H9 (cell line): ENCODE measurements around the gene CHST1. TPM values are rescaled to one million over a fixed set of nuclear protein-coding genes. Genes with fewer than 3 reads are reported as not detected.

ENCODE experiments used
- DNase-seq: peaks from one replicate; pipeline ENCODE4 v3.0.0-alpha.2; 2017
- H2AFZ ChIP-seq: one replicate; pipeline ENCODE4 v1.6.1; 2013; ENCODE audit warnings: mild to moderate bottlenecking, low read length, control low read depth, moderate library complexity
- H2AK5ac ChIP-seq: 2 replicates; pipeline ENCODE4 v1.6.1; 2013; ENCODE audit warnings: low read length, control low read depth, mixed read lengths; ENCODE audit not compliant: insufficient read length
- H2BK120ac ChIP-seq: one replicate; pipeline ENCODE4 v1.6.1; 2013; ENCODE audit warnings: low read depth, mild to moderate bottlenecking, low read length, control low read depth, inconsistent platforms; ENCODE audit not compliant: poor library complexity, severe bottlenecking
- H2BK12ac ChIP-seq: 2 replicates; pipeline ENCODE4 v1.6.1; 2013; ENCODE audit warnings: low read length, control low read depth, mixed read lengths, low read depth; ENCODE audit not compliant: insufficient read length
- H2BK15ac ChIP-seq: 2 replicates; pipeline ENCODE4 v1.6.1; 2013; ENCODE audit warnings: low read depth, low read length, control low read depth
- H2BK20ac ChIP-seq: one replicate; pipeline ENCODE4 v1.6.1; 2013; ENCODE audit warnings: low read depth, mild to moderate bottlenecking, low read length, control low read depth, inconsistent platforms; ENCODE audit not compliant: poor library complexity, severe bottlenecking
- H2BK5ac ChIP-seq: 2 replicates; pipeline ENCODE4 v1.6.1; 2013; ENCODE audit warnings: low read length, control low read depth, mixed read lengths; ENCODE audit not compliant: insufficient read length
- H3K14ac ChIP-seq: 2 replicates; pipeline ENCODE4 v1.6.1; 2013; ENCODE audit warnings: low read length, control low read depth; ENCODE audit not compliant: insufficient read depth
- H3K18ac ChIP-seq: 2 replicates; pipeline ENCODE4 v1.6.1; 2013; ENCODE audit warnings: low read depth, mild to moderate bottlenecking, mixed read lengths, low read length, control low read depth; ENCODE audit not compliant: insufficient read length
- H3K23ac ChIP-seq: 2 replicates; pipeline ENCODE4 v1.6.1; 2013; ENCODE audit warnings: low read length, control low read depth, mixed read lengths, low read depth; ENCODE audit not compliant: insufficient read length
- H3K23me2 ChIP-seq: 2 replicates; pipeline ENCODE4 v1.6.1; 2013; ENCODE audit warnings: low read depth, mild to moderate bottlenecking, mixed read lengths, low read length, control low read depth; ENCODE audit not compliant: insufficient read length, poor library complexity, severe bottlenecking
- H3K27ac ChIP-seq: 2 replicates; pipeline ENCODE4 v1.5.1; 2013; ENCODE audit warnings: low read length, control low read depth, mixed read lengths, low read depth; ENCODE audit not compliant: insufficient read length
- H3K27me3 ChIP-seq: 2 replicates; pipeline ENCODE4 v1.6.1; 2013; ENCODE audit warnings: low read length, control low read depth, inconsistent platforms; ENCODE audit not compliant: insufficient read depth
- H3K4ac ChIP-seq: 2 replicates; pipeline ENCODE4 v1.6.1; 2013; ENCODE audit warnings: low read depth, mild to moderate bottlenecking, control low read depth, inconsistent platforms, low read length, moderate library complexity
- H3K4me1 ChIP-seq: 2 replicates; pipeline ENCODE4 v1.6.1; 2013; ENCODE audit warnings: low read length, control low read depth, inconsistent platforms; ENCODE audit not compliant: insufficient read depth
- H3K4me2 ChIP-seq: 2 replicates; pipeline ENCODE4 v1.6.1; 2013; ENCODE audit warnings: low read length, control low read depth, mixed read lengths; ENCODE audit not compliant: insufficient read length, insufficient read depth
- H3K56ac ChIP-seq: 2 replicates; pipeline ENCODE4 v1.6.1; 2013; ENCODE audit warnings: low read depth, mild to moderate bottlenecking, mixed read lengths, low read length, control low read depth; ENCODE audit not compliant: insufficient read length
- H3K79me1 ChIP-seq: 2 replicates; pipeline ENCODE4 v1.6.1; 2013; ENCODE audit warnings: low read depth, mild to moderate bottlenecking, moderate library complexity, low read length, control low read depth, inconsistent platforms; ENCODE audit not compliant: insufficient read depth, poor library complexity, severe bottlenecking
- H3K79me2 ChIP-seq: 2 replicates; pipeline ENCODE4 v1.6.1; 2013; ENCODE audit warnings: low read length, control low read depth, inconsistent platforms; ENCODE audit not compliant: insufficient read depth
- H3K9ac ChIP-seq: 2 replicates; pipeline ENCODE4 v1.6.1; 2013; ENCODE audit warnings: low read length, control low read depth, mixed read lengths; ENCODE audit not compliant: insufficient read length; ENCODE audit errors: extremely low read depth
- H3K9me3 ChIP-seq: one replicate; pipeline ENCODE4 v1.6.1; 2013; ENCODE audit warnings: low read depth, low read length, inconsistent platforms; ENCODE audit not compliant: control insufficient read depth
- H3T11ph ChIP-seq: one replicate; pipeline ENCODE4 v1.6.1; 2013; ENCODE audit warnings: mild to moderate bottlenecking, low read length, control low read depth, inconsistent platforms
- H4K20me1 ChIP-seq: one replicate; pipeline ENCODE4 v1.6.1; 2013; ENCODE audit not compliant: control insufficient read depth, insufficient read length, insufficient read depth
- H4K5ac ChIP-seq: 2 replicates; pipeline ENCODE4 v1.6.1; 2013; ENCODE audit warnings: low read depth, mild to moderate bottlenecking, mixed read lengths, low read length, control low read depth; ENCODE audit not compliant: insufficient read length
- H4K8ac ChIP-seq: replicated peaks from 2 replicates; pipeline ENCODE4 v1.6.1; 2013; ENCODE audit warnings: low read length, control low read depth, mixed read lengths, low read depth; ENCODE audit not compliant: insufficient read length
- H4K91ac ChIP-seq: 2 replicates; pipeline ENCODE4 v1.6.1; 2013; ENCODE audit warnings: low read depth, mild to moderate bottlenecking, moderate library complexity, mixed read lengths, low read length, control low read depth; ENCODE audit not compliant: insufficient read length
- H3K27ac Mint-ChIP-seq, 3 experiments: 2 replicates in 2 of 3; 3 replicates in 1 of 3; pipeline ENCODE4 v1.8.0; 2020 to 2021; ENCODE audit warnings: mixed read lengths in 3 of 3, mild to moderate bottlenecking in 1 of 3, moderate library complexity in 1 of 3
- H3K27me3 Mint-ChIP-seq: 2 replicates; pipeline ENCODE4 v1.8.0; 2021; ENCODE audit warnings: low read depth, mild to moderate bottlenecking, moderate library complexity, mixed read lengths
- H3K36me3 Mint-ChIP-seq, 3 experiments: 2 replicates in 2 of 3; 3 replicates in 1 of 3; pipeline ENCODE4 v1.8.0; 2020 to 2021; ENCODE audit warnings: low read depth in 3 of 3, mixed read lengths in 3 of 3; ENCODE audit not compliant: insufficient read depth in 1 of 3
- H3K4me1 Mint-ChIP-seq, 2 experiments: 2 replicates each; pipeline ENCODE4 v1.8.0; 2020; ENCODE audit warnings: mixed read lengths in 2 of 2
- H3K4me3 Mint-ChIP-seq, 2 experiments: 2 replicates in 1 of 2; 3 replicates in 1 of 2; pipeline ENCODE4 v1.8.0; 2020 to 2021; ENCODE audit warnings: mild to moderate bottlenecking in 2 of 2, mixed read lengths in 2 of 2, moderate library complexity in 1 of 2
- H3K9me3 Mint-ChIP-seq, 2 experiments: 2 replicates in 1 of 2; 3 replicates in 1 of 2; pipeline ENCODE4 v1.8.0; 2020; ENCODE audit warnings: mild to moderate bottlenecking in 2 of 2, mixed read lengths in 2 of 2, moderate library complexity in 1 of 2
- CTCF ChIP-seq: fragments of 200-600 bp; sonication (generic); conservative IDR thresholded peaks from 3 replicates; pipeline ENCODE4 v1.8.0; 2021; ENCODE audit warnings: antibody characterized with exemption, mild to moderate bottlenecking
- WGBS: extraction: QIAGEN DNeasy Blood & Tissue Kit; methylation state at CpG from one replicate; pipeline ENCODE4 v1.1.7; 2013; ENCODE audit warnings: missing lambda C conversion rate, low lambda C conversion rate, mixed read lengths; ENCODE audit not compliant: insufficient read length; ENCODE audit errors: extremely low coverage; 5-methylcytosine and 5-hydroxymethylcytosine counted together
- total RNA-seq: library from RNA; stranded (reverse); gene quantifications from 2 replicates; pipeline ENCODE4 v1.2.1, GENCODE V29; 2021

Gene CHST1
- total RNA-seq, 1 experiment from 2014 or later = 0.57 TPM

GRCh38 chr11:45625611-45626010 is 39.8 kb downstream of the CHST1 start:
- Histone ChIP-seq H3K27me3 (no peaks in the 10 kb centered on the region), H4K91ac (no peak overlapping the region), H3K9ac (no peak overlapping the region), H2BK120ac (no peak overlapping the region), H4K5ac (no peak overlapping the region), H2BK15ac (no peak overlapping the region), H3K23ac (no peak overlapping the region), H4K20me1 (no peaks in the 10 kb centered on the region), H3K79me2 (no peaks in the 10 kb centered on the region), H2BK12ac (no peak overlapping the region), H3K14ac (no peak overlapping the region), H3K4ac (no peak overlapping the region), H3K27ac (no peak overlapping the region), H2BK5ac (no peak overlapping the region), H3K18ac (no peak overlapping the region), H3K79me1 (no peaks in the 10 kb centered on the region), H3T11ph (no peak overlapping the region), H2BK20ac (no peak overlapping the region), H3K4me1 (no peaks in the 10 kb centered on the region), H3K56ac (no peak overlapping the region), H3K4me2 (no peak overlapping the region), H3K9me3 (no peaks in the 10 kb centered on the region), H4K8ac (no peak overlapping the region), H2AK5ac (no peak overlapping the region), H2AFZ (no peak overlapping the region), H3K23me2 (no peaks in the 10 kb centered on the region)
- peaks cover 0 to 10% (median 0%) of the 10 kb centered on the region in 3 experiments; a peak in 3 of 7 replicates for H3K36me3 Mint-ChIP-seq
- DNase-seq = no peak
- H3K4me3 Mint-ChIP-seq = no peak overlapping the region
- TF ChIP-seq CTCF = no peak
- H3K27me3 Mint-ChIP-seq = peaks cover 40% of the 10 kb centered on the region
- no CpG with 5 or more reads among the region's 6 CpGs for WGBS
- H3K4me1 Mint-ChIP-seq = no peaks in the 10 kb centered on the region
- no peak overlapping the region; a peak in 1 of 7 replicates for H3K27ac Mint-ChIP-seq
- peaks cover 14 to 25% of the 10 kb centered on the region in 2 experiments; a peak in 4 of 5 replicates for H3K9me3 Mint-ChIP-seq
